ENCODE data around the gene MPEG1.

GRCh38 chr11:59253001-59253400 is 40.3 kb upstream of the MPEG1 start:
- TF ChIP-seq POLR2A (IDR thresholded peaks at IDR 0.05) (no peak), CTCF (IDR thresholded peaks at IDR 0.05) (no peak)
